Measurements from ENCODE around the gene NLRP1. TPM values are rescaled to one million over a fixed set of nuclear protein-coding genes. Genes with fewer than 3 reads are reported as not detected.

NLRP1 gene
- total RNA-seq, 2 experiments from 2014 or later, result 254 to 258 TPM

GRCh38 chr17:5595831-5596230 is 11.5 kb upstream of the NLRP1 start:
- H3K4me3 Mint-ChIP-seq, result no peak overlapping the region
- Histone ChIP-seq H3K4me1 (ENCODE audit: insufficient read depth, low read length) (no peaks in the 10 kb centered on the region), H3K27ac (ENCODE audit: low read depth in 1 of 2, low read length in 2 of 2) (no peak overlapping the region), H3K36me3 (ENCODE audit: insufficient read depth, low read length) (no peaks in the 10 kb centered on the region), H3K27me3 (ENCODE audit: control insufficient read depth in 1 of 2, insufficient read depth in 2 of 2, low read length in 2 of 2) (peaks cover 5 to 23% of the 10 kb centered on the region in 2 experiments), H3K4me3 (ENCODE audit: low read length) (no peak overlapping the region), H3K9me3 (ENCODE audit: control insufficient read depth in 1 of 2, insufficient read depth in 1 of 2, low read length in 2 of 2) (no peaks in the 10 kb centered on the region)
- no peak overlapping the region for H3K27ac Mint-ChIP-seq
- no peaks in the 10 kb centered on the region for H3K4me1 Mint-ChIP-seq (ENCODE audit: low read depth)
- POLR2A ChIA-PET, result interaction anchor here (0.7 kb wide), 1 partner anchor 11 kb away, joined by 3 read pairs; the partner anchor contains the start of gene NLRP1
- no peak for DNase-seq
- CTCF ChIA-PET, result interaction anchor here (0.6 kb wide), 1 partner anchor 1371 kb away, joined by 6 read pairs; no protein-coding TSS in a partner anchor
- ATAC-seq (ENCODE audit: poor library complexity), result no peak
- H3K36me3 Mint-ChIP-seq (ENCODE audit: low read depth), result no peaks in the 10 kb centered on the region
- no peaks in the 10 kb centered on the region for H3K9me3 Mint-ChIP-seq
- TF ChIP-seq CTCF (IDR thresholded peaks at IDR 0.05), result no peak
- intact Hi-C loops (cut with DNase I, micrococcal nuclease), result no loop called here
- H3K27me3 Mint-ChIP-seq, result peaks cover 70% of the 10 kb centered on the region

GRCh38 chr17:5592382-5592781 is 8.1 kb upstream of the NLRP1 start:
- Histone ChIP-seq H3K27me3 (ENCODE audit: control insufficient read depth in 1 of 2, insufficient read depth in 2 of 2, low read length in 2 of 2) (peaks cover 5% of the 10 kb centered on the region in 2 experiments), H3K4me3 (ENCODE audit: low read length) (no peak overlapping the region), H3K4me1 (ENCODE audit: insufficient read depth, low read length) (peaks cover 1% of the 10 kb centered on the region), H3K9me3 (ENCODE audit: control insufficient read depth in 1 of 2, insufficient read depth in 1 of 2, low read length in 2 of 2) (no peaks in the 10 kb centered on the region), H3K36me3 (ENCODE audit: insufficient read depth, low read length) (no peaks in the 10 kb centered on the region), H3K27ac (ENCODE audit: low read depth in 1 of 2, low read length in 2 of 2) (no peak overlapping the region)
- Mint-ChIP-seq H3K27ac (no peak overlapping the region), H3K4me1 (ENCODE audit: low read depth) (peaks cover 3% of the 10 kb centered on the region), H3K27me3 (peaks cover 39% of the 10 kb centered on the region), H3K4me3 (no peak overlapping the region), H3K36me3 (ENCODE audit: low read depth) (no peaks in the 10 kb centered on the region), H3K9me3 (no peaks in the 10 kb centered on the region)
- ATAC-seq (ENCODE audit: poor library complexity) (peak; percentile 65), DNase-seq (peak in 3 of 14 experiments; percentile 56 to 68 (median 61))
- POLR2A ChIA-PET, result interaction anchor here (1.2 kb wide), 1 partner anchor 843 kb away, joined by 3 read pairs; no protein-coding TSS in a partner anchor
- intact Hi-C loops (cut with DNase I, micrococcal nuclease), result loop anchor here (1.0 kb wide), 2 partner anchors 830 to 844 kb away; no protein-coding TSS in a partner anchor
- peak; percentile 81 for TF ChIP-seq CTCF (IDR thresholded peaks at IDR 0.05)
- CTCF ChIA-PET, result interaction anchor here (0.6 to 1.6 kb wide), 6 partner anchors 10 to 843 kb away, joined by 3 to 12 read pairs (median 4); partner anchors contain the start of gene AIPL1

DNA sequence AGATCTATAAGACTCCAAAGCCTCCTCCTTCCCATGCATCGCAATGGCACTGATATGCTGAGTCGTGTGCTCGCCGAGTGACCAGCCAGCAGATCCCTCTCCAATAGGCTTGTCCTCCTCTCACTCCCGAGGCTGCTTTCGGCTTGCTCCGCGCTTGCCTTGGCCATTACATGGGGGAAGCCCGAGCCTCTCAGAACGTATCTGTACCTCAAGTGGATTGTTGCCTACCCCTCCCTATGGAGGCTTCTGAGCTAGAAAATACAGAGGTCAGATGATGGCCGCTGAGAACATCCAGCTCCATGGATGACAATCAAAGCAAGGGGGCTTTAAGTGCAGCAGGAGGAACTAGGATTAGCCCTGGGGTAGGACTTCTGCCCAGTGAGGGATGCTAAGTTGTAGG is 7.7 kb upstream of the NLRP1 start:
- no peak for TF ChIP-seq CTCF (IDR thresholded peaks at IDR 0.05)
- Histone ChIP-seq H3K4me3 (ENCODE audit: low read length) (no peak overlapping the region), H3K27ac (ENCODE audit: low read depth in 1 of 2, low read length in 2 of 2) (no peak overlapping the region), H3K9me3 (ENCODE audit: control insufficient read depth in 1 of 2, insufficient read depth in 1 of 2, low read length in 2 of 2) (no peaks in the 10 kb centered on the region), H3K27me3 (ENCODE audit: control insufficient read depth in 1 of 2, insufficient read depth in 2 of 2, low read length in 2 of 2) (peaks cover 5% of the 10 kb centered on the region in 2 experiments), H3K4me1 (ENCODE audit: insufficient read depth, low read length) (peaks cover 5% of the 10 kb centered on the region), H3K36me3 (ENCODE audit: insufficient read depth, low read length) (no peaks in the 10 kb centered on the region)
- Mint-ChIP-seq H3K36me3 (ENCODE audit: low read depth) (no peaks in the 10 kb centered on the region), H3K27me3 (peaks cover 35% of the 10 kb centered on the region), H3K9me3 (no peaks in the 10 kb centered on the region), H3K4me3 (no peak overlapping the region), H3K4me1 (ENCODE audit: low read depth) (peaks cover 7% of the 10 kb centered on the region), H3K27ac (no peak overlapping the region)
- DNase-seq, result no peak
- ChIA-PET CTCF (interaction anchor here (0.9 to 1.6 kb wide), 5 partner anchors 10 to 843 kb away, joined by 3 to 12 read pairs (median 4); partner anchors contain the start of gene AIPL1), POLR2A (interaction anchor here (1.2 kb wide), 1 partner anchor 844 kb away, joined by 3 read pairs; no protein-coding TSS in a partner anchor)
- no peak for ATAC-seq (ENCODE audit: poor library complexity)
- intact Hi-C loops (cut with DNase I, micrococcal nuclease), result loop anchor here (1.0 kb wide), 2 partner anchors 830 to 844 kb away; no protein-coding TSS in a partner anchor
